Keratinocyte (primary cell): ENCODE measurements around the gene NCF4. TPM values are rescaled to one million over a fixed set of nuclear protein-coding genes. Genes with fewer than 3 reads are reported as not detected.

Source experiments
- DNase-seq: peaks from one replicate; pipeline ENCODE4 v3.0.0-alpha.2; 2011; ENCODE audit warnings: low read depth, missing footprints, low spot score
- FAIRE-seq: peaks from 2 replicates; lab custom pipeline; 2011; peaks lifted over from hg19 to GRCh38; lab: Jason Lieb, UNC
- H2AFZ ChIP-seq: 2 replicates; pipeline ENCODE4 v1.6.0; 2012; ENCODE audit warnings: low read length, control low read depth, inconsistent platforms; ENCODE audit not compliant: control insufficient read depth
- H3K27ac ChIP-seq: 2 replicates; pipeline ENCODE4 v1.5.1; 2011; ENCODE audit warnings: low read length; ENCODE audit not compliant: control insufficient read depth, insufficient read depth
- H3K27me3 ChIP-seq: 3 replicates; pipeline ENCODE4 v1.6.0; 2011; ENCODE audit warnings: low read length; ENCODE audit not compliant: control insufficient read depth, insufficient read depth; ENCODE audit errors: extremely low read depth
- H3K36me3 ChIP-seq, 2 experiments: 2 replicates in 1 of 2; 3 replicates in 1 of 2; pipeline ENCODE4 v1.5.1; 2011; ENCODE audit warnings: low read length in 2 of 2, mild to moderate bottlenecking in 1 of 2; ENCODE audit not compliant: control insufficient read depth in 2 of 2, insufficient read depth in 2 of 2; ENCODE audit errors: extremely low read depth in 1 of 2
- H3K4me1 ChIP-seq: 3 replicates; pipeline ENCODE4 v1.5.1; 2011; ENCODE audit warnings: low read length; ENCODE audit not compliant: control insufficient read depth, insufficient read depth; ENCODE audit errors: extremely low read depth
- H3K4me2 ChIP-seq: 3 replicates; pipeline ENCODE4 v1.6.0; 2011; ENCODE audit warnings: low read depth, low read length; ENCODE audit not compliant: control insufficient read depth, insufficient read depth; ENCODE audit errors: extremely low read depth
- H3K4me3 ChIP-seq, 3 experiments: fragments of 200-600 bp in 1 of 3; sonication (generic) in 1 of 3; 2 replicates in 2 of 3; 3 replicates in 1 of 3; pipeline ENCODE4 v1.5.1; 2011 to 2016; ENCODE audit warnings: low read length in 3 of 3, mild to moderate bottlenecking in 3 of 3, control low read depth in 2 of 3, inconsistent platforms in 1 of 3, low read depth in 1 of 3, mixed read lengths in 1 of 3, mixed run types in 1 of 3, moderate library complexity in 1 of 3; ENCODE audit not compliant: control insufficient read depth in 2 of 3, insufficient read depth in 2 of 3; ENCODE audit errors: extremely low read depth in 1 of 3
- H3K79me2 ChIP-seq: 2 replicates; pipeline ENCODE4 v1.6.0; 2012; ENCODE audit warnings: low read length; ENCODE audit not compliant: control insufficient read depth, insufficient read depth
- H3K9ac ChIP-seq: 3 replicates; pipeline ENCODE4 v1.6.0; 2011; ENCODE audit warnings: low read length; ENCODE audit not compliant: control insufficient read depth, insufficient read depth; ENCODE audit errors: extremely low read depth
- H3K9me1 ChIP-seq: 3 replicates; pipeline ENCODE4 v1.6.0; 2011; ENCODE audit warnings: low read length; ENCODE audit not compliant: control insufficient read depth, insufficient read depth; ENCODE audit errors: extremely low read depth
- H3K9me3 ChIP-seq: 2 replicates; pipeline ENCODE4 v1.5.1; 2012; ENCODE audit warnings: low read depth, low read length; ENCODE audit not compliant: control insufficient read depth
- H4K20me1 ChIP-seq: 3 replicates; pipeline ENCODE4 v1.6.0; 2011; ENCODE audit warnings: low read length; ENCODE audit not compliant: control insufficient read depth, insufficient read depth; ENCODE audit errors: extremely low read depth
- CTCF ChIP-seq, 3 experiments: IDR thresholded peaks in 1 of 3; conservative IDR thresholded peaks in 1 of 3; optimal IDR thresholded peaks in 1 of 3; 2 replicates in 2 of 3; 3 replicates in 1 of 3; pipeline versions ENCODE3 to v1.5.1; 2011; ENCODE audit warnings: low read length in 3 of 3, mild to moderate bottlenecking in 3 of 3, moderate library complexity in 2 of 3, control low read depth in 1 of 3, inconsistent platforms in 1 of 3; ENCODE audit not compliant: insufficient read depth in 2 of 3; ENCODE audit errors: extremely low read depth in 1 of 3
- EZH2 ChIP-seq: IDR thresholded peaks from one replicate; pipeline ENCODE4 v1.6.1; 2012; ENCODE audit warnings: inconsistent platforms, mild to moderate bottlenecking, low read length, moderate library complexity
- dilution Hi-C: fragments of 300-500 bp; cut with MboI; formaldehyde crosslinking; loops from one replicate; pipeline ENCODE4 v1.7.0; 2020; ENCODE audit warnings: low sequenced_read_pairs; ENCODE audit not compliant: extremely low pct_ligation_motif_present
- polyA plus RNA-seq, 5 experiments: library from polyadenylated mRNA; depleted of rRNA in 3 of 5; stranded (reverse) in 3 of 5; stranded (forward) in 1 of 5; unstranded in 1 of 5; fragments of >200 nt; gene quantifications; 1 replicate in 1 of 5; 2 replicates in 3 of 5; 3 replicates in 1 of 5; pipeline versions ENCODE4 v1.2.1 to v1.2.3, GENCODE V29; 2011 to 2012; ENCODE audit warnings: missing spikeins in 2 of 5, low read depth in 1 of 5, low replicate concordance in 1 of 5

NCF4 gene
- polyA plus RNA-seq, 1 donor (not counting 4 experiments of a cell fraction or from before 2014, with no cell fraction given) = 0.42 TPM

- H3K4me2 ChIP-seq = no peak overlapping the region
- H4K20me1 ChIP-seq = no peaks in the 10 kb centered on the region
- TF ChIP-seq CTCF (optimal IDR thresholded peaks at IDR 0.05 in 1 of 3, IDR thresholded peaks at IDR 0.05 in 1 of 3, conservative IDR thresholded peaks at IDR 0.05 in 1 of 3; ENCODE audit: extremely low read depth in 1 of 3, insufficient read depth in 2 of 3, low read length in 3 of 3) = no peak
- no peak for TF ChIP-seq EZH2
- no peak overlapping the region for H3K4me3 ChIP-seq
- H3K27ac ChIP-seq = no peak overlapping the region
- no peak overlapping the region for H2AFZ ChIP-seq
- no peaks in the 10 kb centered on the region for H3K79me2 ChIP-seq
- dilution Hi-C loops = no loop called here
- DNase-seq (no peak), FAIRE-seq (no peak)
- H3K9me1 ChIP-seq = no peaks in the 10 kb centered on the region
- peaks cover 66% of the 10 kb centered on the region for H3K27me3 ChIP-seq
- H3K36me3 ChIP-seq = no peaks in the 10 kb centered on the region
- H3K9ac ChIP-seq = no peak overlapping the region
- H3K9me3 ChIP-seq = no peaks in the 10 kb centered on the region
- H3K4me1 ChIP-seq = no peaks in the 10 kb centered on the region
Observed at GRCh38 chr22:36819112-36819511, 41.7 kb upstream of the NCF4 start.

- H2AFZ ChIP-seq = no peak overlapping the region
- no peak overlapping the region for H3K4me2 ChIP-seq
- H3K79me2 ChIP-seq = no peaks in the 10 kb centered on the region
- TF ChIP-seq CTCF (optimal IDR thresholded peaks at IDR 0.05 in 1 of 3, IDR thresholded peaks at IDR 0.05 in 1 of 3, conservative IDR thresholded peaks at IDR 0.05 in 1 of 3; ENCODE audit: extremely low read depth in 1 of 3, insufficient read depth in 2 of 3, low read length in 3 of 3) = no peak
- dilution Hi-C loops = no loop called here
- H4K20me1 ChIP-seq = no peaks in the 10 kb centered on the region
- H3K27me3 ChIP-seq = peaks cover 35% of the 10 kb centered on the region
- no peaks in the 10 kb centered on the region for H3K9me1 ChIP-seq
- no peaks in the 10 kb centered on the region for H3K4me1 ChIP-seq
- no peaks in the 10 kb centered on the region for H3K36me3 ChIP-seq
- DNase-seq = no peak
- FAIRE-seq = no peak
- H3K9ac ChIP-seq = no peak overlapping the region
- H3K27ac ChIP-seq = no peak overlapping the region
- no peak overlapping the region for H3K4me3 ChIP-seq
- H3K9me3 ChIP-seq = no peaks in the 10 kb centered on the region
Observed at GRCh38 chr22:36822581-36822980, 38.2 kb upstream of the NCF4 start.
